GM08714 (cell line): ENCODE results near the gene KIF13A.
"Not testable (repeated sequence)": the region's sequence is repeated elsewhere in the genome, so short reads cannot be mapped to it uniquely, and the experiment has no call there.

ENCODE experiments used
- H3K4me3 ChIP-seq: fragments of 200-500 bp; sonication (Bioruptor generic); 2 replicates; pipeline ENCODE4 v1.5.1; 2014; ENCODE audit warnings: mild to moderate bottlenecking, low read length, inconsistent platforms
- ZNF274 ChIP-seq: IDR thresholded peaks from 2 replicates; pipeline ENCODE4 v1.6.1; 2012; ENCODE audit warnings: mild to moderate bottlenecking, low read depth, low read length

The KIF13A gene

DNA sequence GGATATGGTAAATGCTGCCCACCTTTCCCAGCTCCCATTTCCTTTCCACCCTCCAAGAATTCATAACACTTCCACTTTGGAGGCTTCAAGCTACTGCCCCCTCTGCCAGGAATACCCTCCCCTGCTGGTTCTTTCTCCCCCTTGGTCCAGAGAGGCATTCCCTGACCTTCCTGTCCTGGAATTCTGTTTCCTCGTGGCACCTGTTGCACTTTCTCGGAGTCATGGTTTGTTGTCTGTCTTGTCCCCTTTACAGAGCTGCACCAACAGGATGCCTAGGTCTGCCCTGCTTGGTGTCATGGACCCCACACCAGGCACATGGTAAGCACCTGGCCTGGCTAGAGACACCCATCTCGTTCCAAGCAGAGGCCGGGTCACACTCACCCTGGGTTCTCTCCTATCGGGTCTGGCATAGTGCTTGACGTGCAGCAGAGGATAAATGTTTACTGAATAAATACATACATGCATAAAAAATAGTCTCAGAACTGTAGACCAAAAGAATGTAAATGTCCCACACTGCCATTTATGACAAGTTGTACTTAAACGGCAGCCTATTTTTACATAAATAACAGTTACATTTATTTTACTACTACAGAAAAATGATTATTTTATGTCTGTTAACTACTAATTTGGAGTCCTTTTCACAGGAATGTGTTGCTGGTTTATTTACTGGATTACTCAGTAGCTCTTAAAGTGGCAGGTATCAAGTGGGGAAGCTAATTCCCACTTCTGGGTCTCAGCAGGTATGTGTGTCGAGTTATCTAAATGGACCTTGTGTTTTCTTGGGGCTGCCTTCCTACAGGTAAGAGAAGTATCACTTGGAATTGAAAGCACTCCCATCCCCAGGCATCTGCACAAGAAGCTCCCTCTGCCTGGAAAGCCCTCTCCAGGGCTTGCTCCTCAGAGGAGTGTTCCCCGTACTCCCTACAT is 69.3 kb downstream of the KIF13A start:
- H3K4me3 ChIP-seq = no peak overlapping the region
- no peak for TF ChIP-seq ZNF274

DNA sequence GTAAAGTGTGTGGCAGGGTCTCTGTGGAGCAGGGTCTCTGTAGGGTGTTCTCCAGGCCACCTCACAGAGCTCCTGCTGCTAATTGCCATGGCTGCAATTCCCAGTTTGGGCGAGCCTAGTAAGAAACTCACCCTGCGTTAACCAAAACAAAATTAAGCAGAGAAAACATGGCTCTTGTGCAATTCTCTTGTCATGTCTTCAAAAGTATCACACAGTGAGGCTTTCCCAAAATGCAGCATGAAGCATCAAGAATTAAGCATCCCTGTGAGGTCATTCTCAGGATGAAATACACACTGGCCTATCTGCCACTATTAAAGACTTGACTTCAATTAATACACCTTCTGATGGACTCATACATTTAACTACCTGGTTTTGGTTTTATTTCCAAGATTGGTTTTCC is 72.8 kb downstream of the KIF13A start:
- TF ChIP-seq ZNF274 = no peak
- H3K4me3 ChIP-seq = no peak overlapping the region

DNA sequence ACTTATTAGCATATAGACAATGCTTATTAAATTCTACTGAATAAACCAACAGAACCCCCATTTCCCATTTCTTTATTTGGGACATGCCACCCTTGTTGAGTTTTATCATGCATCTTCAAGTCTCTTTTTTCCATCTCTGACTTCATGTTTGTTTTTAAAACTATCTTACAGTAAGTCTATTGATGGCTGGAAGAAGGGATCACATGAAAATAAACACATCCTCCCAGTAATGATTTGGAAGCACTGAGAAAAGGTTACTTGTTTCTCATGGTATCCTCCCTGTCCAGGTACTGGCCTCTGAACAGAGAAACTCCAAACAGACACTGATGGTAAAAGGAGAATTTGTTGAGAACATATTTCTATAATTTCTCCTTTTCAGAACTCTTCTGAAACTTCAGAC is 74.9 kb downstream of the KIF13A start:
- no peak overlapping the region for H3K4me3 ChIP-seq
- no peak for TF ChIP-seq ZNF274

DNA sequence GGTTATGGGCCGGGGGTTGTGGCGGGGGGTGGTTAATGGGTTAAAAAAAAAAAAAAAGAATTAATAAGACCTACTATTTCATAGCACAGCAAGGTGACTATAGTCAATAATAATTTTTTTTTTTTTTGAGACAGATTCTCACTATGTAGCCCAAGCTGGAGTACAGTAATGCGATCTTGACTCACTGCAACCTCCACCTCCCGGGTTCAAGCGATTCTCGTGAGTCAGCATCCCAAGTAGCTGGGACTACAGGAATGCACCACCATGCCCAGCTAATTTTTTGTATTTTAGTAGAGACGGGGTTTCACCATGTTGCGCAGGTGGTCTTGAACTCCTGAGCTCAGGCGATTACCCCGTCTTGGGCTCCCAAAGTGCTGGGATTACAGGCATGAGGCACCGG is 75.8 kb downstream of the KIF13A start:
- H3K4me3 ChIP-seq = not testable (repeated sequence)

DNA sequence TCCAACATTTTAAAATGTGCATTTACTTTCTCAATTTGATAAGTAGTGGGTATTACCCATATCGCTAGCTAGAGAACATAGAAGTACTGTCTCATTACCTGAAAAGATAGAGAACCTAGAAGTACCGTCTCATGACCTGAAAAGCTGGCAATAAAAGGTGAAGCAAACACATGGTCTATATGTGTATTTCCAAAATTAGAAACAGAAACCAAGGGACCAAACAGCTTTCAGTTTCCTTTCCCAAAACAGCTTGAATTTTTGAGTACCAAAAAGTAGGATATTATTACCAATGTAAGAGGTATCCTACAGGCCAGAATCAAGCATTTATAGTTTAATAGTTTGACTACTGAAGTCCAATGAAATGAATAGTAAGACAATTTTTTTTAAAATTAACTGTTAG is 77.2 kb downstream of the KIF13A start:
- TF ChIP-seq ZNF274 = no peak
- H3K4me3 ChIP-seq = no peak overlapping the region

DNA sequence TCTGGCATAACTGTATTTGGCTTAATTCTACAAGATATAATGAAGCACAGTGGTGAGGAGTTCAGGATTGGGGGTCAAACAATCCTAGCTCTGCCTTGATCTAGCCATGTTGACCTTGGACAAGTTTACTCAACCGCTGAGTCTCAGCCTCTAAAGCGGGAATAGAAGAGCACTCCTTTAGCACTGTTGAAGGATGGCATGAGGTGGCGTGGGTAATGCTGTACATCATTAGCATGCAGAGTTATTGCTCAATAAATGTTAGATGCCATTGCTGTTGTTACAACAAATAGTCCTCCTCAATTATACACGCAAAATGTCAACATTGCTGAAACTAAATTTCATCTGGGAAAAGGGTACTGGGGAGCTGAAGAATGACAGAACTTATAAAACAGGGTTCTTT is 78.6 kb downstream of the KIF13A start:
- no peak for TF ChIP-seq ZNF274
- H3K4me3 ChIP-seq = no peak overlapping the region

DNA sequence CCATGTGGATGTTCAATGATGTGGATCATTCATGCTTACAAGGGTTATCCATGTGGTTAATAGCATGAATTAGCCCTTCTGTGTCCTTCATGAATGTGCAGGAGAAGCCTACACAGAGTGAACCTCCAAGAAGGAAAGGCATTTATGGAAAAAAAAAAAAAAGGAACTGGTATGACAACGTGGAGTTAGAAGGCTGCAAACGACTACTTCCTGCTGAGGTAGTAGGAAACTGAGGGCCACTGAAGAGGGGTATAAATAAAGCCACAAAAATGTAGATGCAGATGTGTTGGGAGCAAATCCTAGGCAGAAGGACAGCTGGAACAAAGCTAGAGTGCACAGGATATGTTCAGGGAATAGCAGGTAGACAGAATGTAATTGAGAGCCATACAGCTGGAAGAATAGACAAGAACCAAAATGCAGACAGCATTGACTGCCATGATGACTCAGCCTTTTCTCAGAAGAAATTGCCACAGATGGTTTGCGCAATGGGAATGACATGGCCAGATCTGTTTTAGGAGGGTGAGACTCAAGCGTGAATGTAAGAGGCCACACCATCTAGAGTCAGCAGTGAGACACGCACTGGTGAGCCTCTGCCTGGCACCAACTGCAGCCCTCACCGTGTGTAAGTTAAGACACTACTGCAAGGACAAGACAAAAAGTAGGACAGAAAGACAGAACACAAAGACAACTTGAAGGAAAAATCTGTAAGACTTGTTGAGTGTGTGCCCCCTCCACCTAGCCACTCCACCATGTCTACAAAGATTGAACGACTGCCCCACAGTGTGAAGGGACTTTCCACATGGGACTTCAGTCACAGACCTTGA is 79.8 kb downstream of the KIF13A start:
- TF ChIP-seq ZNF274 = no peak
- H3K4me3 ChIP-seq = no peak overlapping the region

DNA sequence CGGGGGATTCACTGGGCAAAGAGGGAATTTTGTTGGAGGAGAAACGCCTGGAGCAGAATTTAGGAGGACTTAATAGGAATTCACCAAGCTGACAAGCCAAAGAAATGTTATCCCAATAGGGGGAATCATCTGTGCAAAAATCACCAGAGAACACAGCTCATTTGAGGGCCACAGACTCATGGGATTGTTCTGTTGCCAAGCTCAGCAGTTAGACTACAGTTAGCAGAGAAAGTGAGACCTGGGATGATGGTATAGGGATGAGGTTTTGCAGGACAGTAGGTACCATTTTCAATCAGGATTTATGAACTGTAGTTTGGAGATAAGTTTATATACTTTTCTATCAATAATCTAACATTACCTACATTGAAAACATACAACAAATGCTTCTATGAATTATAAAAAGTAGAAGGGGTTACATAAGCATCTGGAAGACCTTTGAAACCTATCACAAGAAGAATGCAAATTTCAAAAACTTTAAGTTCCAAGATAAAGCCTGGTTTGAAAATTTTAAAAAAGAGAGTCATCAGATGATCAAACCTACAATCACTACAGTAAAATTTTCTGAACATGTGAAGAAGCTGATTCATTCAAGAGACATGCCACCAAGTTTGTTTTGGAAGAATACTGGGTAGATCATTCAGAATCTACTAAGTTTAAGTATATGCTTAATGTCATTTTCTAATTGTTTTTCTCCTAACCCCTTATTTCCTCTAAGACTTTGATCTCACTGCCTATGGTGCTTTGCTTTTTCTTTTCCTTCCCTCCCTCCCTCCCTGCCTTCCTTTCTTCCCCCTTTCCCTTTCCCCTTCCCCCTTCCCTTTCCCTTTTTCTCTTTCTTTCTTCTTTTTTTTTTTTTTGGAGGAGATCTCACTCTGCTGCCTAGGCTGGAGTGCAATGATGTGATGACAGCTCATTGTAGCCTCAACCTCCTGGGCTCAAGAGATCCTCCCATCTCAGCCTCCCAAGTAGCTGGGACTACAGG is 81.5 kb downstream of the KIF13A start:
- no peak overlapping the region for H3K4me3 ChIP-seq
- no peak for TF ChIP-seq ZNF274

DNA sequence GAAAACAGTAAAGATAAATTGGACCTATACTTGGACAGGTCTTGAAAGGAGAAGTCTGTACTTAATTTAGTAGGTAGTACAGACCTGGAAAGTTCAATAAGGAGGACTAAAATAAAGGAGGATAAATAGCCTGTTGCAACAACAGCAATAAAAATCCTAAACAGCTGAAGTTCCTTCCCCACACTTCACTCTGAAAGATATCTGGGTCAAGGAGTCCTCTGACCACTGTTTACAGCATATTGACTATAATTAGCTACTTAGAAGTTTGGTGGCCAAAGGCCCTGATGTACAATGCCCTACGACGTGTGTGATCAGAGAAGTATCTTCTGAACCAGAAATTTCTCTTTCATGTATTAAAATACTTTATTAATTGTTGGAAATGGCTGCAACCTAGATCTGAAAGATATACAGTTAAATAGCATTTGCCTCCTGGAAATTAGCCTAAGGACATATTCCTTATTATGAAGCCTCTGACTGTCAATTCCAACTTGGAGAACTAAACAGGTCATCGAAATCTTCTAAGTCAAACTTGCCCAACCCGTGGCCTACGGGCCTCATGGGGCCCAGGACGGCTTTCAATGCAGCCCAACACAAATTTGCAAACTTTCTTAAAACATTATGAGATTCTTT is 82.8 kb downstream of the KIF13A start:
- TF ChIP-seq ZNF274 = no peak
- no peak overlapping the region for H3K4me3 ChIP-seq

DNA sequence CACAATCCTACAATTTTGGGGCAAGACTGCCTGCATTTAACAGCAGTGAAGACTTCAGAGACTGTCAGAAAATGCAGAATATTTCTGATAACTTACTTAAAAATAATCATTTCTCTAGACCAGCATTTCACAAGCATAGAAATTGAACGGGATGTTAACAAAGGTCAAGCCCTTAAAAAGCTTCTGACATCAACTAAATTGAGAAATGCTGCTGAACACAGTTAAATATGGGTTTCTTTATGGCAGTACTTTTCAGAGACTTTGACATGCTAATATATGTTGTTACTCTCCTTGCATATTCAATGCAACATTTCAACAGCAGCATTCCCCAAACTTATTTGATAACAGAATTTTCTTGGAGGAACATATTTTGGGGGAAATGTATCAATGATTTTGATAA is 84.5 kb downstream of the KIF13A start:
- no peak for TF ChIP-seq ZNF274
- no peak overlapping the region for H3K4me3 ChIP-seq

DNA sequence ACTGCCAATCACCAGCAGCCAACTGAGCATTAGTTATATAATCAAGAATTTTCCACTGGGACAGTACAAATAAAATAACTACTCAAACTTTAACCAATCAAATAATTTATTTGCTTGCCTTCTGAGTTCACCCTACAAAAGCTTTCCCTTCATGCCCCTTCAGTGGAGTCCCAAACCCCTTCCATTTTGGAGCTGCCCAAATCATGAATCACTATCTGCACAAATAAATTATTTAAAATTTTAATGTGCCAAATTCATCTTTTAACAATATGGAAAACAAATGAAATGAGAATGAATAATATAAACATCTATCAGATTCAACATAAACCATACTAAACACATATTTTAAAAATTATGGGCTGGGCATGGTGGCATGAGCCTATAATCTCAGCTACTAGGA is 85.9 kb downstream of the KIF13A start:
- no peak for TF ChIP-seq ZNF274

DNA sequence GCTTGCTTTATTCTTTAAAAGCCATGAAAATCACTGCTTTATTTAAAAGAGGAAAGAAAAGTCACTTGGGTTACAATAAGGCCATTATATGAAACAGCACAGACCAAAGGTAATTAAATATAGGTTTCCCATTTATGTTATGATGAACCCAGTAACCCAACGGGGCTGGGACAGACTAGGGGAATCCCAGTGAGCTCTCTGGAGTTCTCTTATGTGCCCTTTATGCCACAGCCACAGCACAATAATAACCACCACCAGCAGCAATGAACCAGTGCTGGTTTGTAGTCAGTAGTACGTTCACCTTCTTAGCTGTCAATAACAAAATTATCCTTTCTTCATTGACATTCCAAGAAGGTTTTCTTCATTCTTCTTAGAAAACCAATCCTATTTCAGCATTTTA is 87.4 kb downstream of the KIF13A start:
- no peak overlapping the region for H3K4me3 ChIP-seq
- no peak for TF ChIP-seq ZNF274

More for the DNA sequence above, 85.9 kb downstream of the KIF13A start:
- H3K4me3 ChIP-seq = no peak overlapping the region

DNA sequence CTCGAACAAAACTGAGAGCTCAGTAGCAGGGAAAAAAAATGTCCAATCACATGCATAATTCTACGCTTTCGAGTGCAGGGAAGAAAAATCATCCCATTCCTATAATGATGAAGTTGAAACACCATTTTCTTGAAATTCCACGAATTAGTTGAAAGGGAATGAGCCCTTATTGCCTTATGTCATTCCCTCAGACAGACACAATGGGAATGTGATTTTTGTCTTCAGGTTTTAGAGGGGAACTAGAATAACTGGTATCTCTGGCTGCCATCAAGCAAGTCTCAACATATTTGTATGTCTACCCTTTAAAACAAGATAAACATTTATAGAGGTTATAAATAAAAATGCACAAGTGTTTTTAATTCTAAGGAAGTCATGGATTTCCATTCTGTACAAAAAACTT is 87.9 kb downstream of the KIF13A start:
- no peak for TF ChIP-seq ZNF274
- no peak overlapping the region for H3K4me3 ChIP-seq
